HEK293T (cell line): ENCODE measurements around the gene FARP1.

Experiments
- CTCF ChIA-PET: fragments of 350-600 bp; formaldehyde crosslinking; extraction: SDS; loops from one replicate; lab custom pipeline; 2021; ENCODE audit warnings: antibody characterized with exemption, inconsistent platforms; lab: Yijun Ruan, JAX
- POLR2A ChIA-PET: fragments of 350-600 bp; formaldehyde crosslinking; extraction: SDS; loops from one replicate; lab custom pipeline; 2020; ENCODE audit warnings: antibody characterized with exemption, inconsistent platforms; lab: Yijun Ruan, JAX
- DNase-seq: peaks from one replicate; pipeline ENCODE4 v3.0.0; 2012; ENCODE audit warnings: mixed read lengths; ENCODE audit errors: extremely low spot score
- ARNT ChIP-seq: fragments of 450-650 bp; IDR thresholded peaks from 2 replicates; pipeline ENCODE4 v1.6.1; 2017; ENCODE audit warnings: mild to moderate bottlenecking
- BHLHE40 ChIP-seq: fragments of 450-650 bp; IDR thresholded peaks from 2 replicates; pipeline ENCODE4 v1.6.1; 2016; ENCODE audit warnings: mild to moderate bottlenecking, moderate library complexity, borderline replicate concordance
- CTBP1 ChIP-seq: fragments of 450-650 bp; IDR thresholded peaks from 2 replicates; pipeline ENCODE4 v1.6.1; 2016; ENCODE audit warnings: borderline replicate concordance
- ELF4 ChIP-seq: fragments of 450-650 bp; IDR thresholded peaks from 2 replicates; pipeline ENCODE4 v1.6.1; 2017; ENCODE audit warnings: antibody characterized with exemption
- FOXA1 ChIP-seq: fragments of 450-650 bp; IDR thresholded peaks from 2 replicates; pipeline ENCODE4 v1.6.1; 2016; ENCODE audit warnings: mild to moderate bottlenecking
- FOXK2 ChIP-seq: fragments of 450-650 bp; IDR thresholded peaks from 2 replicates; pipeline ENCODE4 v1.6.1; 2016; ENCODE audit warnings: mild to moderate bottlenecking
- FOXM1 ChIP-seq: fragments of 450-650 bp; IDR thresholded peaks from 2 replicates; pipeline ENCODE4 v1.6.1; 2017; ENCODE audit warnings: mild to moderate bottlenecking, borderline replicate concordance
- HDGF ChIP-seq: fragments of 450-650 bp; IDR thresholded peaks from 2 replicates; pipeline ENCODE4 v1.6.1; 2017; ENCODE audit warnings: antibody characterized with exemption, borderline replicate concordance
- L3MBTL2 ChIP-seq: fragments of 450-650 bp; conservative IDR thresholded peaks from 2 replicates; pipeline ENCODE4 v1.6.1; 2016; ENCODE audit warnings: mild to moderate bottlenecking
- LEF1 ChIP-seq: fragments of 450-650 bp; IDR thresholded peaks from 2 replicates; pipeline ENCODE4 v1.6.1; 2017; ENCODE audit warnings: mild to moderate bottlenecking, borderline replicate concordance
- NFRKB ChIP-seq: fragments of 450-650 bp; IDR thresholded peaks from 2 replicates; pipeline ENCODE4 v1.6.1; 2016; ENCODE audit warnings: mild to moderate bottlenecking, moderate library complexity
- SP1 ChIP-seq: fragments of 450-650 bp; IDR thresholded peaks from 2 replicates; pipeline ENCODE4 v1.6.1; 2017
- SUZ12 ChIP-seq: fragments of 450-650 bp; IDR thresholded peaks from 2 replicates; pipeline ENCODE4 v1.6.1; 2016; ENCODE audit warnings: mild to moderate bottlenecking
- TARDBP ChIP-seq: fragments of 450-650 bp; IDR thresholded peaks from 2 replicates; pipeline ENCODE4 v1.6.1; 2016
- ZNF384 ChIP-seq: fragments of 450-650 bp; IDR thresholded peaks from 2 replicates; pipeline ENCODE4 v1.6.1; 2016
- TF ChIP-seq, protein P1 (sequence below): fragments of 450-650 bp; IDR thresholded peaks from 2 replicates; pipeline ENCODE4 v1.6.1; 2016

The FARP1 gene

DNA sequence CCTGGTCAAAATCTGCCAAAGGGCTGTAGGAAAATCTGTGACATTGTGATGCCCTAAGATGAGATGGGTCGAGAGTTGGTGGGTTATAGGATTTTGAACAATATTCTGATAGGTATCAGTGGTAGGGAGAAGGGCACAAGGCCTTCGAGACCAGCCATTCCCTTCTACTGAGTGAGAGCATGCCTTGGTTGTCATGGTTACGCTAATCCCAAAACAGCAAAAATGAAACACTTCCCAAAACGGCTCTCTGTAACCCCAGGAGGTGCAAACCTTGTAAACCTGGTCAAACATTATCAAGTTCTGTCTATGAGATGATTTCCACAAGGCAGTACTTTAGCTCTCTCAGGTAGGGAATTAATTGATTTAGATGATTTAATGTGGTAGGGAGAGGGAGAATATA lies 192.8 kb downstream of the FARP1 start:
- no peak for DNase-seq
- ChIA-PET POLR2A (no interaction called here), CTCF (no interaction called here)
- no peak for TF ChIP-seq CTBP1
- TF ChIP-seq TARDBP: no peak
- TF ChIP-seq SP1: no peak
- TF ChIP-seq NFRKB: no peak
- no peak for TF ChIP-seq HDGF
- TF ChIP-seq FOXK2: no peak
- TF ChIP-seq L3MBTL2: no peak
- TF ChIP-seq LEF1: no peak
- TF ChIP-seq ZNF384: no peak
- TF ChIP-seq FOXA1: no peak
- TF ChIP-seq SUZ12: no peak
- TF ChIP-seq, protein P1, sequence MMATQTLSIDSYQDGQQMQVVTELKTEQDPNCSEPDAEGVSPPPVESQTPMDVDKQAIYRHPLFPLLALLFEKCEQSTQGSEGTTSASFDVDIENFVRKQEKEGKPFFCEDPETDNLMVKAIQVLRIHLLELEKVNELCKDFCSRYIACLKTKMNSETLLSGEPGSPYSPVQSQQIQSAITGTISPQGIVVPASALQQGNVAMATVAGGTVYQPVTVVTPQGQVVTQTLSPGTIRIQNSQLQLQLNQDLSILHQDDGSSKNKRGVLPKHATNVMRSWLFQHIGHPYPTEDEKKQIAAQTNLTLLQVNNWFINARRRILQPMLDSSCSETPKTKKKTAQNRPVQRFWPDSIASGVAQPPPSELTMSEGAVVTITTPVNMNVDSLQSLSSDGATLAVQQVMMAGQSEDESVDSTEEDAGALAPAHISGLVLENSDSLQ: no peak

DNA sequence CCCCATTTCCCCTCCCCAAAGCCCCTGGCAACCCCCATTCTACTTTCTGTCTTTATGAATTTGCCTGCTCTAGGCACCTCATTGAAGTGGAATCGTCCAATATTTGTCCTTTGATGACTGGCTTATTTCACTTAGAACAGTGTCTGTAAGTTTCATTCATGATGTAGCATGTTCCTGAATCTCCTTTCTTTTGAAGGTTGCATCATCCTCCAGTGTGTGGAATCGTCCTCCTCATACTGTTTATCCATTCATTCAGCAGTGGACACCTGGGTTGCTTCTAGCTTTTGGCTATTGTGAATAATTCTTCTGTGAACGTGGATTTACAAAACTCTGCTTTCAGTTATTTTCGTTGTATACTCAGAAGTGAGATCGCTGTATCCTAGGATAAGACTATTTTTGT lies 195.4 kb downstream of the FARP1 start:
- ChIA-PET CTCF (interaction anchor here (0.7 kb wide), 1 partner anchor 740 kb away, joined by 3 read pairs; no protein-coding TSS in a partner anchor), POLR2A (no interaction called here)
- TF ChIP-seq ELF4 (no peak), SUZ12 (no peak), L3MBTL2 (no peak), LEF1 (no peak), CTBP1 (no peak), HDGF (no peak), NFRKB (no peak)
- TF ChIP-seq, protein P1: no peak
- DNase-seq: no peak

DNA sequence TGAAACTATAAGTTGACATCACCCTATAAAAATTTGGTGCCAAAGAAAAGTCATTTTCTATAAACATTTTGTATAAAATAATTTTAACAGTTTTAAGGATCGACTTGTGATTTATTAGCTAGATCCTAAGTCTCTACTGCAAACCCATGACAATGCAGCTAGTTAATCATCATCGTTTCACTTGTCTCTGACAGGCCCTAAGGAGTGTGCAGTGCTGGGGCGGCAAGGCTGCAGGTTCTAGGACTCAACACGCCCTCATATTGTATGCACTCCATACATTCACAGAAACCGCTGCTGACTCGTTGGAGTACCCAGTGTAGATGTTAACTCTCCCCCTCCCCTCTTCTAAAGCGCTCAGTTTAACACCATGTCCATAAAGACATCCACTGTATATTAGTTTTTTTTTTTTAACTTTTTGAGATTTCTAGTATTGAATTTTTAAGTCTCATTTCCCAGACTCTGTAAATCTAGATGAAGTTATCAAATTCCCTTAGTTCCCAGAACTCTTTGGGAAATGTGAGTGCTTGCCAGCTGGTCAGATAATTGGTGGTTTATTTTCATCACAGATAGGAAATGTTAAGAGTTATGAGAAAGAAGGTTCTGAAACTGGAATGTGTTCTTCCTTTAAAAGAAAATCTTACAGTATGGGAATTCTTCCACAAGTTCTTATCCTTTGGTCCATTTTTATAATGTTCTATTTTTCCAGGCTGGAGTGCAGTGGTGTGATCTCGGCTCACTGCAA lies 197.0 kb downstream of the FARP1 start:
- TF ChIP-seq ARNT: no peak
- TF ChIP-seq, protein P1: 0 out of 2 replicates have a peak, but pooled peaks have one; percentile 12
- no peak for DNase-seq
- POLR2A ChIA-PET: no interaction called here
- CTCF ChIA-PET: no interaction called here

DNA sequence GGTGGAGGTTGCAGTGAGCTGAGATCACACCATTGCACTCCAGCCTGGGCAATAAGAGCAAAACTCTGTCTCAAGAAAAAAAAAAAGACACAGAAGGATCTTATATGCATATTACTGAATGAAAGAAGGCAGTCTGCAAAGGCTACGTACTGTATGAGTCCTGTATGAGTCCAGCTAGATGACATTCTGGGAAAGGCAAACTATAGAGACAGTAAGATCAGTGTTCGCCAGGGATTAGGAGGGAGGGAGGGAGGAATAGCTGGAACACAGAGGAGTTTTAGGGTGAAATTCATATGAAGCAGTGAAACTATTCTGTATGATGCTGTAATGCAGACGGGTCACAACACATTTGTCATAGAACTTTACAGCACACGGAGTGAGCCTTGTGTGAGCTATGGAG lies 200.1 kb downstream of the FARP1 start:
- no peak for TF ChIP-seq CTBP1
- TF ChIP-seq, protein P1: no peak
- TF ChIP-seq HDGF: no peak
- no peak for TF ChIP-seq FOXA1
- no peak for TF ChIP-seq FOXK2
- no peak for TF ChIP-seq ELF4
- TF ChIP-seq ARNT: no peak
- no peak for TF ChIP-seq SP1
- no peak for TF ChIP-seq TARDBP
- TF ChIP-seq ZNF384: no peak
- no peak for TF ChIP-seq L3MBTL2
- TF ChIP-seq NFRKB: no peak
- TF ChIP-seq BHLHE40: no peak
- no peak for TF ChIP-seq SUZ12
- TF ChIP-seq FOXM1: no peak
- TF ChIP-seq LEF1: no peak
- CTCF ChIA-PET: no interaction called here
- DNase-seq: no peak
- POLR2A ChIA-PET: no interaction called here

DNA sequence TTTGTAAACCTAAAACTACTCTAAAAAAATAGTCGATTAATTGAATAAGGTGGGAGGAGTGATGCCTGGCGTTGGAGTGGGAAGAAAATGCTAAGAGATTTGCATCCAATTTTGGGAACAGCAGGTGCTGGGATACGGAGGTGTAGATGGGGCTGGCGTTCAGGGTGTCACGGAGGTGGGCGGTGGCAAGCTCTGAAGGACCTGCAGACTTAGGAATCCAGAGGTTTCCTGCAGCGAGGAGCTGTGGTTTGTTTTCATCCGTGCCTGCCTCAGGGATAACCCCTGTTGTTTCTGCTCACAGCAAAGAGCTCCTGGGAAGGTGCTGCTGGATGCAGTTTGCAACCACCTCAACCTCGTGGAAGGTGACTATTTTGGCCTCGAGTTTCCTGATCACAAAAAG lies 200.6 kb downstream of the FARP1 start:
- DNase-seq: no peak
- POLR2A ChIA-PET: no interaction called here
- CTCF ChIA-PET: no interaction called here
- no peak for TF ChIP-seq CTBP1
- no peak for TF ChIP-seq HDGF
- TF ChIP-seq FOXA1: no peak
- no peak for TF ChIP-seq L3MBTL2
- no peak for TF ChIP-seq FOXK2
- no peak for TF ChIP-seq ARNT
- no peak for TF ChIP-seq LEF1
- TF ChIP-seq NFRKB: no peak
- TF ChIP-seq SUZ12: no peak

DNA sequence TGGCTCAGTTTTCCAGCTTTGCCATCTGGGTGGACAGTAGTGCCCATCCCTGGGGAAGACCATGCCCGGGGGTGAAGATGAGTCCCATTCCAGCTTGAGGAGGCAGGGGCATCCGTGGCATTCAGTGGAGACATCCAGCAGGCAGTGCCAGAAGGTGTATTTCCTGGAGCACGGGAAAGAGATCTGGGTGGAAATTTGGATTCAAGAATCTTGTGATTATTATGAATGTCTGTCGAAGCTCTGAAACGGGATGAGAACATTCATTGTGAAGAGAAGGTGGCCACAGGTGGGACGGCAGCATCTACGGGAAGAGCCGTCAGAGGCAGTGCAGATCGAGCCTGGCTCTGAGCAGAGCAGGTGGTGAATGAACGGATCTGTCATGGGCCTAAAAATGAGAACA lies 201.5 kb downstream of the FARP1 start:
- CTCF ChIA-PET: interaction anchor here (0.8 to 1.2 kb wide), 2 partner anchors 21 to 99 kb away, joined by 3 read pairs; no protein-coding TSS in a partner anchor
- no peak for DNase-seq
- POLR2A ChIA-PET: no interaction called here
- TF ChIP-seq HDGF (no peak), LEF1 (no peak), SUZ12 (no peak), ZNF384 (no peak), SP1 (no peak), FOXM1 (no peak), TARDBP (no peak), ARNT (no peak), CTBP1 (no peak), ELF4 (no peak), BHLHE40 (no peak), L3MBTL2 (no peak), NFRKB (no peak), FOXA1 (no peak)
- TF ChIP-seq, protein P1: no peak
